DND-41 (cell line): ENCODE measurements around the gene MX1.

ENCODE experiments used
- ATAC-seq: fragments of 200-7000 bp; cut with Tn5 transposase; 3 replicates; pipeline ENCODE4 v1.9.1; 2021; ENCODE audit warnings: low read depth; ENCODE audit not compliant: insufficient read depth
- DNase-seq: peaks from one replicate; pipeline ENCODE4 v3.0.0-alpha.2; 2020
- H2AFZ ChIP-seq: 2 replicates; pipeline ENCODE4 v1.6.0; 2012; ENCODE audit warnings: low read depth, low read length
- H3K27ac ChIP-seq: 2 replicates; pipeline ENCODE4 v1.5.1; 2012; ENCODE audit warnings: low read length, inconsistent platforms
- H3K27me3 ChIP-seq: fragments of 200-600 bp; sonication (generic); 2 replicates; pipeline ENCODE4 v1.6.0; 2012; ENCODE audit warnings: low read length, mild to moderate bottlenecking, inconsistent platforms; ENCODE audit not compliant: insufficient read depth, poor library complexity
- H3K36me3 ChIP-seq: 2 replicates; pipeline ENCODE4 v1.5.1; 2012; ENCODE audit warnings: low read length, inconsistent platforms; ENCODE audit not compliant: insufficient read depth
- H3K4me1 ChIP-seq: 2 replicates; pipeline ENCODE4 v1.5.1; 2012; ENCODE audit warnings: mild to moderate bottlenecking, low read length; ENCODE audit not compliant: insufficient read depth
- H3K4me2 ChIP-seq: 2 replicates; pipeline ENCODE4 v1.6.0; 2012; ENCODE audit warnings: mild to moderate bottlenecking, moderate library complexity, low read length, inconsistent platforms; ENCODE audit not compliant: insufficient read depth
- H3K4me3 ChIP-seq, 2 experiments: fragments of 200-600 bp in 1 of 2; shearing (Covaris generic) in 1 of 2; 2 replicates each; pipeline ENCODE4 v1.5.1; 2012 to 2016; ENCODE audit warnings: inconsistent platforms in 2 of 2, low read length in 2 of 2, mild to moderate bottlenecking in 2 of 2, low read depth in 1 of 2, moderate library complexity in 1 of 2
- H3K79me2 ChIP-seq: 2 replicates; pipeline ENCODE4 v1.6.0; 2012; ENCODE audit warnings: low read length, inconsistent platforms; ENCODE audit not compliant: insufficient read depth
- H3K9ac ChIP-seq: 2 replicates; pipeline ENCODE4 v1.6.0; 2012; ENCODE audit warnings: low read depth, mild to moderate bottlenecking, inconsistent platforms, low read length, moderate library complexity
- H3K9me3 ChIP-seq: 2 replicates; pipeline ENCODE4 v1.5.1; 2012; ENCODE audit warnings: low read length, moderate library complexity, mild to moderate bottlenecking, inconsistent platforms; ENCODE audit not compliant: insufficient read depth, severe bottlenecking
- H4K20me1 ChIP-seq: 2 replicates; pipeline ENCODE4 v1.6.0; 2012; ENCODE audit warnings: low read length; ENCODE audit not compliant: insufficient read depth
- CTCF ChIP-seq: IDR thresholded peaks from 2 replicates; pipeline ENCODE4 v1.5.1; 2012; ENCODE audit warnings: borderline replicate concordance, low read length, moderate library complexity, mild to moderate bottlenecking; ENCODE audit not compliant: poor library complexity, severe bottlenecking; ENCODE audit errors: extremely low read depth
- EZH2 ChIP-seq: IDR thresholded peaks from 3 replicates; pipeline ENCODE4 v1.6.1; 2012; ENCODE audit warnings: borderline replicate concordance, low read depth, mild to moderate bottlenecking, moderate library complexity, low read length, inconsistent platforms; ENCODE audit not compliant: severe bottlenecking

Gene MX1

GRCh38 chr21:41379901-41380300 lies 46.1 kb upstream of the MX1 start:
- peaks cover 78% of the 10 kb centered on the region for H3K36me3 ChIP-seq
- H3K4me3 ChIP-seq: no peak overlapping the region
- peaks cover 9% of the 10 kb centered on the region; the same call in 1 of the 2 replicates for H4K20me1 ChIP-seq
- peaks cover 12% of the 10 kb centered on the region for H3K79me2 ChIP-seq
- DNase-seq: no peak
- no peak overlapping the region for H3K27ac ChIP-seq
- H3K27me3 ChIP-seq: no peaks in the 10 kb centered on the region
- no peaks in the 10 kb centered on the region; the same call in 1 of the 2 replicates for H3K4me1 ChIP-seq
- H3K4me2 ChIP-seq: no peak overlapping the region
- TF ChIP-seq EZH2: no peak
- TF ChIP-seq CTCF: no peak
- no peak for ATAC-seq
- no peak overlapping the region for H3K9ac ChIP-seq
- H3K9me3 ChIP-seq: no peaks in the 10 kb centered on the region
- no peak overlapping the region for H2AFZ ChIP-seq

- no peak overlapping the region for H3K4me3 ChIP-seq
- TF ChIP-seq CTCF (no peak), EZH2 (no peak)
- H3K36me3 ChIP-seq: peaks cover 80% of the 10 kb centered on the region
- H3K79me2 ChIP-seq: no peaks in the 10 kb centered on the region
- H2AFZ ChIP-seq: no peak overlapping the region
- 0 out of 2 replicates have a peak, but pooled peaks cover 4% of the 10 kb centered on the region for H4K20me1 ChIP-seq
- H3K27ac ChIP-seq: no peak overlapping the region
- no peak overlapping the region for H3K4me2 ChIP-seq
- H3K9ac ChIP-seq: no peak overlapping the region
- no peaks in the 10 kb centered on the region for H3K4me1 ChIP-seq
- H3K9me3 ChIP-seq: no peaks in the 10 kb centered on the region
- DNase-seq (no peak), ATAC-seq (no peak)
- H3K27me3 ChIP-seq: no peaks in the 10 kb centered on the region
These were observed 44.3 kb upstream of the MX1 start for GRCh38 chr21:41381731-41382130.

GRCh38 chr21:41387042-41387819 lies 38.8 kb upstream of the MX1 start:
- Histone ChIP-seq H3K4me2 (no peak overlapping the region), H3K27me3 (no peaks in the 10 kb centered on the region), H3K9me3 (no peaks in the 10 kb centered on the region), H3K4me3 (no peak overlapping the region), H3K36me3 (peaks cover 67% of the 10 kb centered on the region), H4K20me1 (no peaks in the 10 kb centered on the region), H3K4me1 (no peaks in the 10 kb centered on the region), H3K27ac (no peak overlapping the region), H3K79me2 (no peaks in the 10 kb centered on the region), H2AFZ (no peak overlapping the region), H3K9ac (no peak overlapping the region)
- DNase-seq: no peak
- TF ChIP-seq EZH2 (no peak), CTCF (no peak)
- no peak for ATAC-seq
